ENCODE results near the gene FNBP1.

The FNBP1 gene

DNA sequence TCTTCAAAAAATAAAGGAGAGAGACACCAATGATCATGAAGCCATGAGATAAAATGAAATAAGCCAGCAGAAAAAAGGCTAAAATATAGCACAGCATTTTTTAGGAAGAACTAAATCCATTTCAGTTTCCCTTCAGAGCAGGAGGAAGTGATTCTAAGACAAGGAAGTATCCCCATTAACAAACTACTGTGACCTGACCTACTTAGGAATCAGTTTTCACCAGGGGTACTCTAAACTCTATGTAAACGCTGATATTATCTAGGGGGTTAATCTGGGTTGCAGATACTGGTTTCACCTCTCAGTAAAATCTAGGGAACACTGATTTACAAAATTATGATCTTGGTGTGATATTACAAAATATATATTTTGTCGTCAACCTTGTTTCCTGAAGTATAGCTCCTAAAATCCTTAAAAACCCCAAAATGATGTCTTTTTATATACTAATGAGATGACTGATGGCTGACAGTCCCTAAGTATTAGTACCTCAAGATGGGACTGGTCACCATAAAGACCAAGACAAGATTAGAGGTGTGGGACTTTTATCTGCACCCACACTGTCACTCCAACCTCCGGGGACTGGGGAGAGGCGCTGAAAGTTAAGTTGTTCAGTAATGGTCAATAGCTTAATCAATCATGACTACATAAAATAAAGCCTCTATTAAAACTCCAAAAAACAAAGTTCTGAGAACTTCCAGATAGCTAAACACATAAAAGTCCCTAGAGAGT is 2.9 kb upstream of the FNBP1 start:
- no peak for DNase-seq (ENCODE audit: low spot score)

DNA sequence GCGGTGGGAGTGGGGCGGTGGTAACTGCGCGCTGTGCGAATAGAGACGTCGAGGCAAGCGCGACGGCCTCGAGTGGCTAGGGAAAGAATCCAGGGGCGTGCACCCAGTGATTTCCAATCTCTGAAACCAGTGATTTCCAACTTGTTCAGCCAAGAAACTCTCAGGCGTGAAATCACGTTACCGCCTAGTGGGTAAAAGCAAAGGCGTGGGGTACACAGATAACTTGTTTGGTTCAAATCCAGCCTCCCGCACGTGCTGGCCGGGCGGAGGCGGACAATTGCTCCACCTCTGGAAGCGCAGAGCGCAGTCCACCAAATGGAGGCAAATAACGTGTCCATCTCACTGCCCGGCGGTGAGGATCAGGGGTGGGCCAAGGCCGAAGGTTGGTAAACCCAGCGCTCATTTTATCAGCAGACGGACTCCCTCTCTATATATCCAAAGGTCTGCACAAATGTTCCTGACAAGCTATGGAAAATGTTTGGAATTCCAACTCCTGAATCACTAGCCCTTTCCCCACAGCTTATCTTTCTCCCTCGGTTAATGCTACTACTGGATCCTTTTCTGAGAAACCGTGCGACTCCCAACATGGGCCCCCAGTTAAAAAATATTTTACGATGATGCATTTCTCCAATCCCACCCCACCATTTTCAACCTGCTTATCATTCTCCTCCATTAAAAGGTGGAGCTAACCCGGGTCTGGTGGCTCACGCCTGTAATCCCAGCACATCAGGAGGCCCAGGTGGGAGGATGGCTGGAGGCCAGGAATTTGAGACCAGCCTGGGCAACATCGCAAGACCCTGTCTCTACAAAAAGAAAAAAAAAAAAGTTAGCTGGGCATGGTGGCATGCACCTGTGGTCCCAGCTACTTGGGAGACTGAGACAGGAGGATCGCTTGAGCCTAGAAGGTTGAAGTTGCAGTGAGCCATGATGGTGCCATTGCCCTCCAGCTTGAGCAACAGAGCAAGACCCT is 950 bp upstream of the FNBP1 start:
- DNase-seq (ENCODE audit: low spot score) = no peak

DNA sequence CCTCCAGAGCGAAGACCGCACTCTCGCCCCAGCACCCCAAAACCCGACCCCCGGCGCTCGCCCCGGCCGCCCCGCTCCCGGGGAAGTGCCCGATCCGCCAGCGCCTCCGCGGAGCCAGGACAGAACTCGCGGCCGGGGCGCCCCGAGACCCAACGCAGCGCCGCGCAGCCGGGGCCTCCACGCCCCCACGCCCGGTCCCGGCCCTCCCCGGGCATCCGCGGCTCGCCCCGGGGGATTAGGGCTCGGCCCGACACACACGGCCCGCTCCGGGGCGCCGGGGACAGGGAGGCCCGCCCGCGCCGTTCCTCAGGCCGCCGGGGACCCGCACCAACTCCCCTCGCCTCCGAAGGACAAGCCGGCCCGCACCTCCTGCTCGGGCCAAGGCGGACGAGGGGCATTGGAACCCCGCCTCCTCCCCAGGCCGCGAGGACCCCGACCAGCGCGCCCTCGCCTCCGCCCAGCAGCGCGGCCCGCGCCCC is 544 bp downstream of the FNBP1 start:
- no peak for DNase-seq (ENCODE audit: low spot score)

DNA sequence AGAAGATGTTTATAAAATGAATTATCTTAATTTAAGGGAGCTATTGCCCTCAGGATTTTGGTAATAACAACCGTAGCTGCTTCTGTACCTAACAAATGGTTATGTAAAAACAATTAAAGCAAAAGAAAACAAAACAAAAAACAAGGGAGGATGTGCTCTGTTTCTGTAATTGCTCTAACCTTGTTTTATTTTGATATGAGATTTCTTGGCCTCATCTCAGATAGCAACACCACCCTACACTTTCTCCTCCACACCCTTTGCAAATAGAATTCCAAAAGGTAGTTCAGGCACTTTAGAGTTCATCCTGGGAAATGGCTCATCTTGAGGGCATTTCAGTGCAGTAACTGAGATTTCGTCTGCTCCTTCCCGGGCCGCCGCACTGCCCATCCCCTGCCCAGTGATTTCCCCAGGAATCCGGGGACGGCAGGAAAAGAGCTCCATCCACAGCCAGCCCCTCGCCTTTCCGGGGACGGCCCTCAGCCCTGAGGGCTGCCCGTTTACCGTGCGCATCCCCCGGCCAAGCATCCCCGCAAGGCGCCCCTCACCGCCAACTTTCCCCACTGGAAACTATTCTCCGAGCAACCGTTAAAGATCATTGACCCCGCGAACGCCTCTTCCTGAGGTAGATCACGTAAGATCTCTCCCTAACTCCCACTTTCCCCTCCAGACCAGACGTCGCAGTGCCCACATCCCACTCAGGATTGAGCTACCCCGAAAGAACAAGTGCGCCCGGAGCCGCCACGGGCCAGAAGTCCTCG is 1.2 kb downstream of the FNBP1 start:
- no peak for DNase-seq (ENCODE audit: low spot score)

DNA sequence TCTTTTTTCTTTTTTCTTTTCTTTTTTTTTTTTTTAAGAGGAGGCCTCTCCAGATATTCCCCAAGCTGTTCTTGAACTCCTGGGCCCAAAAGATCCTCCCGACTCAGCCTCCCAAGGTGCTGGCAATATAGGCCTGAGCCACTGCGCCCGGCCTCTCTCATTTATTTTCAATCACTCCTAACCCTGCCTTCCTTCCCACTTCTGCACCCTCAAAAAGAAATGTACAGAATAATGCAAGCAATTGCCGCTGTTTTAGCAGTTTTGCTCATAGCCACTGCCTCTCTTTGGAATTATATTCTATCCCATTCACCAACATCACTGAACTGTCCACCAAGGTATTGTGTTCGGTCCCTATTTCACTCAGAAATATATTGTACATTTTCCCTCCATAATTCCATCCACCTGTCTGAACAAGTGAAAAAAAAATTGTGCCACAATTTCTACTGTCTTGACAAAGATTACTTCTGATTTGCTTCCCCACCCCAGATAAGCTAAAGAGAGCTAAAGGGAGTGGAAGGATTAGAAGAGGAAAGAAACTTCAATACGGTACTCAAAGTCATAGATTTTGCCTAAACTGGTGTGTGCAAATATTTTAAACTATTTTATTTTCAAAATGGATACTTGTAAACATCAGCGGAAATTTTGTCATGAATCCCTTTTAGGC is 1.9 kb downstream of the FNBP1 start:
- no peak for DNase-seq (ENCODE audit: low spot score)

DNA sequence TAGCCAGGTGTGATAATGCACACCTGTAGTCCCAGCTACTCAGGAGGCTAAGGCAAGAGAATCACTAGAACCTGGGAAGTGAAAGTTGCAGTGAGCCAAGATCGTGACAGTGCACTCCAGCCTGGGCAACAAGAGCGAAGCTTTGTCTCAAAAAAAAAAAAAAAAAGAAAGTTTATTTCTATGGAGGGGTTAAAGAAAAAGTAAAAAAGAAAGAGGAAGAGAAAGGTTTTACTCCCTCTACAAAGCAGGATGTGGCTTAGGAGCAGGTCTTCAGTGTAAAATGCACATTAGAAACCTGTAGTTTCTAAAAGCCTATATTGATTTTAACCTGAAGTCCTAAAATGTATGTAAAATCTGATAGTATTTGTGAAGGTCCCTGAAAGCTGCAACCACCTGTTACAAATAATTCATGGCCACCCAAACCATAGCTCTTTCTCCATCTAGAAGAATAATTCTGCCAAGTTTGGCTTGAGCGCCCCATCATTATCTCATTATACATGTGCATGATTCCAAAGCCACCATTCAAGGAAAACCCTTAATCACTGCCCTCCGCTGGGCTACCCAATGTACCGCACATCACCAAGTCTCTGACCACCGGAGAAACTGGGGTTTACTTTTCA is 3.4 kb downstream of the FNBP1 start:
- no peak for DNase-seq (ENCODE audit: low spot score)

DNA sequence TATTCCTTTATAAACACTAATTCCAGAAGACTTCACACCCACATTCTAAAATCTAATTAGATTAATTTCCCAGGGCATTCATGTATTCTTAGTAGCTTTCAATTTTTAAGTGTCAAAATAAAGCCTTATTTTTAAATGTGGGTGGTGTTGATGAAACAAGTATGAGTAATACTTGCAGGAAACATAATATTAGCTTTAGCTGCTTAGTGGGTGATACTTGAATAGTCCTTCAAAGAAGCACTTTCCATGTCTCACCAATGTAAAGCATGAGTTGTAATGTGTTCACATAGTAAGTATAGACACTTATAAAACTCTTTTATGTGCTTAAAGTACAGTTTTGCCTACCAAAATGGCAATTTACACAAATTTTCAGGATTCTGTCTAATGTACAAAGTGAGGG is 6.9 kb downstream of the FNBP1 start:
- no peak for DNase-seq (ENCODE audit: low spot score)

DNA sequence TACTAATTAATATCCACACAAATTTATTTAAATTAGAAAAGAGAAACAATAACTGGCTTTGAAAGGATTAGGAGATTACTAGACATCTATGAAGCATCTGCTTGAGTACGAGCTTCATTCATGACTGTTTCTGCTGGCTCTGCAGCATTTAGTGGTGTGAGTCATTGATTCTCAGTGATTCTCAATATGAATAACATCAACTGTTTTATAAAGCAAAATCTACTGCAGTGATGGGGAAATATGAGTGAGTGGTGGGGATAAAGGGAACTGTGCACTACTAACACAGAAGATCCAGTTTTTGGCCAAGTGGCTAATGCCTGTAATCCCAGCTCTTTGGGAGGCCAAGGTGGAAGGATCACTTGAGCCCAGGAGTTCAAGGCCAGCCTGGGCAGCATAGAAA is 8.4 kb downstream of the FNBP1 start:
- DNase-seq (ENCODE audit: low spot score) = no peak

DNA sequence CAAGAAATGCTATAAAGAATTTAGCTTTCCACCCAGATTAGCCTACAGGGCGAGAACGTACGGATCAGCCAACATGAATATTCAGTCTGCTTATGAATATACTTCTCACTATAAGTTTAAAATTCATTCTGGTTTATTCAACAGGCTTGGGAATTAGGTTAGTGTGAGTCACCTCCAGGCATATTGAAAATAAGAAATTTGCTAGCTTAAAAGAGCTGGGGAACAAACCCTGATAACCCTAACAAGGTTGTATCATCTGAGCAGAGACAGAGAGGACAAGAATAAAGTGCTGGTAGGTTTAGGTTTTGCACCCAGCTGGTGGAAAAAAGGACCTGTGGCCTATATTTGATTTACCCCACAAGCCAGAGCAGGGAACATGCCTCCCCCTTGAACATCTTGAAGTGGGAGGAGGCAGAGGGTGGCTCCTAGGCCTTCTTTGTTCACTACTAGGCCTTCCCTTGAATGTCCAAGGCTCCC is 12.3 kb downstream of the FNBP1 start:
- no peak for DNase-seq (ENCODE audit: low spot score)

DNA sequence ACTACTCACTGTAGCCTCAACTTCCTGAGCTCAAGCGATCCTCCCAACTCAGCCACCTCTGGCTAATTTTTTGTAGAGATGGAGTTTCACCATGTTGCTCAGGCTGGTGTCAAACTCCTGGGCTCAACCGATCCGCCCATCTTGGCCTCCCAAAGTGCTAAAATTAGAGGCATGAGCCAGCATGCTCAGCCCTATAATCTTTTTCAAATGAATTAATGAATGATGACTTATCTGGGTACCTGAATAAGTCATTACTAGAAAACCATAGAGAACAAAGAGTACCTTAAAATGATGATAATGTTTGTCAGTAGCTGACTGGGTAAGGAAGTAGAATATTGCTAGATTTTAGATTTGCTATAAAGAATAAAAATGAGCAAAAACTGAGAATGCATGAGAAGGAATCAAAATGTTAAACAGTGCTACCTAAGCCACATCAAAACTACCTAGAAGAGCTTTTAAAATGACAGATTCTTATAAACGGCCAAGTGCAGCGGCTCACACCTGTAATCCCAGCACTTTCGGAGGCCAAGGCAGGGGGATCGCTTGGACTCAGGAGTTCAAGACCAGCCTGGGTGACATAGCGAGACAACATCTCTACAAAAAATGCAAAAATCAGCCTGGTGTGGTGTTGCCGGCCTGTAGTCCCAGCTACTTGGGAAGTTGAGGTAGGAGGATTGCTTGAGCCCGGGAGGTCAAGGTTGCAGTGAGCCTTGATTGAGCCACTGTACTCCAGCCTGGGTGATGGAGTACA is 13.6 kb downstream of the FNBP1 start:
- DNase-seq (ENCODE audit: low spot score) = no peak

DNA sequence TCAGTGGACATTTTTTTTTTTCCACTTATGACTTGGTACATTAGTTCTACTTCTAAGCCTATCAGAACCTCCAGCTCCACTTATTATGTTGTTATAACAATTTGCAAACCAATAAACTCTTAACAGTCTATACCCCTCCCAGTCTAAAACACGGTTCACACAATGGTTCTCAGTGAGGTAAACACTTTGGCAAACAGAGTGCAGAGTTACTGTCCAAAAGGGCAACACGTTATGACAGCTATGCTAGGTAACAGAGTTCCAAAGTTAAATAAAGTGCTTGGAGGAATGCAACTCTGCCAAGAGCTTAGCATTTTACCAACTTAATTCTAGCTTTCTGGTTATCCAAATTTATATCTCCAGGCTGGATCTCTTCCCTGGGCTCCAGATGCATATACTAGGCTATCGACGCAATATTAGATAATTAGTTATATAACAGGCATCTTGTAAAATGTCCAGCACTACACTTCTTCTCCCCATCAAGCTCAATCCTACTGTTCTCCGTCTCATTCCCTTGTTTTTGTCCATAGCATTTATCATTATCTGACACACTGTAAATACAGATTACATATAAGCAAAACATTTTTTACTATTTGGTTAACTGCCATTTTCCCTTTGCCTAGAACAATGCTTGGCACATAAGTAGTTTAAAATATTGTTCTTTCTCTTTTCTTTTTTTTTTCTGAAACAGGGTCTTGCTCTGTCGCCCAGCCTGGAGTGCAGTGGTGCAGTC is 14.3 kb downstream of the FNBP1 start:
- no peak for DNase-seq (ENCODE audit: low spot score)

DNA sequence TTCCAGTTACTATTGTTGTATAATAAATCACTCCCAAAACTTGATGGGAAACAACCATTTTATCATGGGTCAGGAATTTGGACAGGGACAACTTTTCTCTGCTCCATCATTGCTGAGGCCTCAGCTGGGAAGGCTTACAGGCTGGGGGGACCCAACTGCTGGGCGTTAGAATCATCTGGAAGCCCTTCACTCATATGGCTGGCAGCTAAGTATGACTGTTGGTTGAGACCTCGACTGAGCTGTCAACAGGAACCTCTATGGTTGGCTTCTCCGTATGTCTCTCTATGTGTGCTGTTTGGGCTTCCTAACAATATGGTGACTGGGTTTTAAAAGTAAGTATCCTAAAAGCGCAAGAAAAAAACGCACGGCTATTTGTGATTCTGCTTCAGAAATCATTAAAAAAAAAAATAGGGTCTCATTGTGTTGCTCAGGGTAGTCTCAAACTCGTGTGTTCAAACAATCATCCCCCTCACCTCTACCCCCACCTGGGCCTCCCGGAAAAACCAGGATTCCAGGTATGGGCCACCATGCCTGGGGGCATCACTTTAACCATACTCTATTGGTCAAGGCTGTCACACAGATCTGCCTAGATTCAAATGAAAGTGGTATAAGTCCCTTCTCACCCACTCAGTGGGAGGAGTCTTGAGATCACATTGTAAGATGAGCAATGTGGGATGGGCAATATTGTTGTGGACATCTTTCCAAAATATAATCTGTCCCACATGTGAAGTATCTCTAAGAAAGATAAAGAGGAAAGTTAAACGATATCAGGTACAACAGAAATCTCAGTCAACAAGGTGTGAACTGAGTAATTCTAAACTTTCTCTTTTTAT is 15.2 kb downstream of the FNBP1 start:
- DNase-seq (ENCODE audit: low spot score) = no peak

DNA sequence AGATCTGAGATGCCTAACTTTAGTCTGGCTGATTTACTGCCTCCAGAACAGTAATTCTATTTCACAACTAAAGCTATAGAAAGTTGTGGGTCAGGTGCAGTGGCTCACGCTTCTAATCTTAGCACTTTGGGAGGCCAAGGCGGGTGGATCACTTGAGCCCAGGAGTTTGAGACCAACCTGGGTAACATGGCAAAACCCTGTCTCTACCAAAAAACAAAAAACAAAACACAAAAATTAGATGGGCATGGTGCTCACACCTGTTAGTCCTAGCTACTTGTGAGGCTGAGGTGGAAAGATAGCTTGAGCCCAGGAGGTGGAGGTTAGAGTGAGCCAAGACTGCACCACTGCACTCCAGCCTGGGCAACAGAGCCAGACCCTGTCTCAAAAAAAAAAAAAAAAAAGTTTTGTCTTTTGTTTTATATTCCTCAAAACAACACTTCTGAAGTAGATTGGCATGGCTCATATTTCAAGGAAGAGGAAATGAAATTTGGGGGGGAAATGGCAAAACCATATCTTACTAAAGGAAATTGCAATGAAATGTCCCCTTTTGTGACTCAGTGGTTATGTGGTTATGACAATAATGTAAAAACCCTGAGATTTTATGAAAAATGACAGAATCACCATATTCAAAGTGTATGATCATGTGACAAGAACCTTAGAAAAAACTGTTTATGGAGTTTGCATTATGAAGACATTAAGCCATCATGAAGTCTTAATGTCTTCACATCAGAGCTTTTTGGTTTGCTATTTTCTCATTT is 16.2 kb downstream of the FNBP1 start:
- DNase-seq (ENCODE audit: low spot score) = no peak

DNA sequence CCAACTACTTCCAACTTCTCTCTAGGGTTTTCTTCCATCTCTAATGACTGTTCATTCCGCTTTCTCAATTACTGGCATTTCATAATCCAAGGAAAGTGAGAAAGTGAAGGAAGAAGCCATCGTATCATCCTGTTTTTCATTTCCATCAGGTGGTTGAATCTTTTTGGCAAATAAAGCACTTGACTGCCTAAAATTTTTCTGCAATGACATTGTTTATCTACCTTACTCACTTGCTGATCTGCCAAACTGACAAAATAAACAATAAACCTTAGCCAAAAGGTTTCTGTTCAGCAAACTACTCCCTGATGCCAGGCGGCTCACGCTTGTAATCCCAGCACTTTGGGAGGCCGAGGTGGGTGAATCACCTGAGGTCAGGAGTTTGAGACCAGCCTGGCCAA is 18.4 kb downstream of the FNBP1 start:
- no peak for DNase-seq (ENCODE audit: low spot score)

DNA sequence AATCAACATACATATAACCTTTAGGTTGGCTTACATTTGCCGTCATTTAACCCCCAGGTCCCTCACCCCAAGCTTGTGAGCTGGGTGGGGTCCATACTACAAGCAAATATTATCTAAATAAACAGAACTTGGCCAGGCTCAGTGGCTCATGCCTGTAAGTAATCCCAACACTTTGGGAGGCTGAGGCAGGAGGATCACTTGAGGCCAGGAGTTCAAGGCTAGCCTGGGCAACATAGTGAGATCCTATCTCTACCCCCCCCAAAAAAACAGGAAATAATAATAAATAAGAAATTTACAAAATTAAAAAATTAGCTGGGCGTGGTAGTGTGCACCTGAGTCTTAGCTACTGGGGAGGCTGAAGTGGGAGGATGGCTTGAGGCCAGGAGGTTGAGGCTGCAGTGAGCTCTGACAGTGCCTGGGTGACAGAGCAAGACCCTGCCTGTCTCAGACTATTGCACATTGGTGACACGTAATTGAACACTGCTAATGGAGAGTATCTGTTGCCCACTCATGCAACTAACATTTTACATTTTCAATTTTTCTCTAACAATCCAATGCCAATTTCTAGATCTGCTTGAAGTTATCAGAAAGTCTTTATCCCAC is 18.9 kb downstream of the FNBP1 start:
- DNase-seq (ENCODE audit: low spot score) = no peak

DNA sequence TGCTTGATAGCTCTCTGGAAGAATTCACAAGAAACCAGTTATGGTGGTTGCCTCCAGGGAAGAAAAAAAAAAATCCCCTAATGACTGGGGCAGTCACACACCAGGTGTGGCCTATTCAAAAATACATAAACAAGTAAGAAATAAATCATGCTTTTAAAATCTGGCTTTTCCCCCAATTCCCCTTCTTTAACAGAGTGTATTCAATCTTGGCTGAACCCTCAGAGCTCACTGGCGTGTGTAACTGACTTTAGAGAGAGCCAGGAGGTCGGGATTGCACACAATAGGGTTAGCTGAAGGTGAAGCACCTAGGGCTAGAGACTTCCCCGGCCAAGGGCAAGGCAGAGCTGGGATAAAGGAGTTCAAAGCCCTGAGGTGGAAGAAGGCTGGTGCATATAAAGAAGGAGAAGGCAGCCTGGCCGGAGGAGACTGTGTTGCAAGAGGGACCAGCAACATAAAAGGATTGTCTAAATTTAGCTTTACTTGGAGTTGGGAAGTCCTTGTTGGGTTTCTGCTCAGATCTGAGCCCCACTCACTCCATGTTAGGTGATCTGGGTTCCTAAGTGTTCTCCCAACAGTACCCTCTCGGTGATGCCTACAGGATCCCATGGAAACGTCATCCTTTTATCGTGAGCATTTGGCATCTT is 19.7 kb downstream of the FNBP1 start:
- DNase-seq (ENCODE audit: low spot score) = no peak

DNA sequence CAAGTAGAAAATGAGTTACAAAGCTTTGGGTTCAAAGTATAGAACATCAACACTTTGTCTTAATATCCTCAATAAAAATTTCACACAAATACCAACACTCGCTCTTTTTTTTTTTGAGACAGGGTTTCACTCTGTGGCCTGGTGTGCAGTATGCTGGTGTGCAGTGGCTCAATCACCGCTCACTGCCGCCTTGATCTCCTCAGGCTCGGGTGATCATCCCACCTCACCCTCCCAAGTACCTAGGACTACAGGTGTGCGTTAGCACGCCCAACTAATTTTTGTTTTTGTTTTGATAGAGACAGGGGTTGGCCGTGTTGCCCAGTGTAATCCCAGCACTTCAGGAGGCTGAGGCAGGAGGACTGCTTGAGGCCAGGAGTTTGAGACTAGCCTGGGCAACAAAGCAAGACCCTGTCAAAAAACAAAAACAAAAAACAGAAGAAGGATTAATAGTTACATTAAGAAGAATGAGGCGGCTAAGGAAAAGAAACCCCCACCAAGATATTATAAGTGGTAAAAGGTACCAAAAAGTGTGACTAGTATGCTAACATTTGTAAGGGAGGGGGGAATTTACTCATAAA is 20.3 kb downstream of the FNBP1 start:
- no peak for DNase-seq (ENCODE audit: low spot score)

Data from hematopoietic multipotent progenitor cell treated with erythropoietin and hydrocortisone succinate and interleukin-3 and kit ligand, for 15 days (in vitro differentiated cells).